SJCRH30 (cell line): ENCODE results near the gene PIP4K2A. TPM values are rescaled to one million over a fixed set of nuclear protein-coding genes. Genes with fewer than 3 reads are reported as not detected.

Source experiments
- DNase-seq, 2 experiments: peaks; one replicate each; pipeline ENCODE4 v3.0.0-alpha.2; 2015 to 2020
- H3K27ac ChIP-seq: fragments of 250-450 bp; sonication (Bioruptor Pico); 2 replicates; pipeline ENCODE4 v1.5.1; 2020; ENCODE audit warnings: mild to moderate bottlenecking, moderate library complexity
- H3K27me3 ChIP-seq: fragments of 250-450 bp; sonication (Bioruptor Pico); 2 replicates; pipeline ENCODE4 v1.5.1; 2020; ENCODE audit warnings: mild to moderate bottlenecking, moderate library complexity
- H3K36me3 ChIP-seq: fragments of 250-450 bp; sonication (Bioruptor Pico); 2 replicates; pipeline ENCODE4 v1.5.1; 2020; ENCODE audit warnings: mild to moderate bottlenecking, moderate library complexity
- H3K4me1 ChIP-seq: fragments of 250-450 bp; sonication (Bioruptor Pico); 2 replicates; pipeline ENCODE4 v1.5.1; 2020; ENCODE audit warnings: mild to moderate bottlenecking, moderate library complexity
- H3K4me3 ChIP-seq: fragments of 250-450 bp; sonication (Bioruptor Pico); 2 replicates; pipeline ENCODE4 v1.5.1; 2020; ENCODE audit warnings: mild to moderate bottlenecking, moderate library complexity
- H3K9me3 ChIP-seq: fragments of 250-450 bp; sonication (Bioruptor Pico); replicated peaks from 2 replicates; pipeline ENCODE4 v1.5.1; 2020; ENCODE audit warnings: mild to moderate bottlenecking, moderate library complexity
- total RNA-seq: library from RNA; depleted of rRNA; stranded (reverse); fragments of >200 nt; shearing (Covaris generic); gene quantifications from 2 replicates; pipeline ENCODE4 v1.2.3, GENCODE V29; 2014

PIP4K2A gene
- total RNA-seq, 1 experiment from 2014 or later, result 27.9 TPM

- Histone ChIP-seq H3K4me1 (no peaks in the 10 kb centered on the region), H3K9me3 (no peaks in the 10 kb centered on the region), H3K4me3 (no peak overlapping the region), H3K27me3 (no peaks in the 10 kb centered on the region), H3K27ac (no peak overlapping the region), H3K36me3 (no peaks in the 10 kb centered on the region)
- DNase-seq, result no peak
These were observed 76.9 kb downstream of the PIP4K2A start for GRCh38 chr10:22637491-22637890.

GRCh38 chr10:22635650-22636049, 78.7 kb downstream of the PIP4K2A start:
- Histone ChIP-seq H3K36me3 (no peaks in the 10 kb centered on the region), H3K27ac (no peak overlapping the region), H3K27me3 (no peaks in the 10 kb centered on the region), H3K9me3 (no peaks in the 10 kb centered on the region), H3K4me1 (no peaks in the 10 kb centered on the region), H3K4me3 (no peak overlapping the region)
- DNase-seq, result no peak

GRCh38 chr10:22634606-22635459, 79.5 kb downstream of the PIP4K2A start:
- DNase-seq, result no peak
- Histone ChIP-seq H3K27me3 (no peaks in the 10 kb centered on the region), H3K36me3 (no peaks in the 10 kb centered on the region)

GRCh38 chr10:22634093-22634492, 80.3 kb downstream of the PIP4K2A start:
- no peak for DNase-seq
- Histone ChIP-seq H3K27me3 (no peaks in the 10 kb centered on the region), H3K27ac (no peak overlapping the region), H3K4me3 (no peak overlapping the region), H3K4me1 (peaks cover 2% of the 10 kb centered on the region; the same call in 1 of the 2 replicates), H3K36me3 (no peaks in the 10 kb centered on the region), H3K9me3 (no peaks in the 10 kb centered on the region)

More at GRCh38 chr10:22634606-22635459, 79.5 kb downstream of the PIP4K2A start:
- no peak overlapping the region for H3K4me3 ChIP-seq
- H3K9me3 ChIP-seq, result no peaks in the 10 kb centered on the region
- no peak overlapping the region for H3K27ac ChIP-seq
- no peaks in the 10 kb centered on the region for H3K4me1 ChIP-seq

- Histone ChIP-seq H3K27ac (no peak overlapping the region), H3K4me1 (peaks cover 2% of the 10 kb centered on the region; the same call in 1 of the 2 replicates), H3K9me3 (no peaks in the 10 kb centered on the region), H3K36me3 (no peaks in the 10 kb centered on the region), H3K4me3 (no peak overlapping the region), H3K27me3 (no peaks in the 10 kb centered on the region)
- DNase-seq, result no peak
These were observed 80.8 kb downstream of the PIP4K2A start for GRCh38 chr10:22633528-22633927.

- Histone ChIP-seq H3K9me3 (no peaks in the 10 kb centered on the region), H3K4me3 (no peak overlapping the region), H3K27me3 (no peaks in the 10 kb centered on the region), H3K4me1 (peaks cover 2% of the 10 kb centered on the region), H3K27ac (no peak overlapping the region), H3K36me3 (no peaks in the 10 kb centered on the region)
- no peak for DNase-seq
These were observed 81.3 kb downstream of the PIP4K2A start for GRCh38 chr10:22633106-22633505.

GRCh38 chr10:22631646-22632278, 82.6 kb downstream of the PIP4K2A start:
- no peaks in the 10 kb centered on the region for H3K9me3 ChIP-seq
- no peak for DNase-seq
- H3K4me1 ChIP-seq, result peaks cover 14% of the 10 kb centered on the region
- no peaks in the 10 kb centered on the region for H3K36me3 ChIP-seq
- no peak overlapping the region for H3K27ac ChIP-seq
- no peaks in the 10 kb centered on the region for H3K27me3 ChIP-seq
- no peak overlapping the region for H3K4me3 ChIP-seq

- Histone ChIP-seq H3K27ac (no peak overlapping the region), H3K4me3 (no peak overlapping the region), H3K36me3 (no peaks in the 10 kb centered on the region), H3K9me3 (no peaks in the 10 kb centered on the region), H3K4me1 (peaks cover 19% of the 10 kb centered on the region), H3K27me3 (no peaks in the 10 kb centered on the region)
- DNase-seq, result no peak
These were observed 83.2 kb downstream of the PIP4K2A start for GRCh38 chr10:22631185-22631584.

GRCh38 chr10:22630234-22631174, 83.9 kb downstream of the PIP4K2A start:
- H3K4me1 ChIP-seq, result peaks cover 26% of the 10 kb centered on the region
- no peak overlapping the region for H3K4me3 ChIP-seq
- no peaks in the 10 kb centered on the region for H3K36me3 ChIP-seq
- no peaks in the 10 kb centered on the region for H3K27me3 ChIP-seq
- H3K27ac ChIP-seq, result no peak overlapping the region
- H3K9me3 ChIP-seq, result no peaks in the 10 kb centered on the region
- DNase-seq, result no peak

GRCh38 chr10:22629852-22630233, 84.5 kb downstream of the PIP4K2A start:
- Histone ChIP-seq H3K9me3 (no peaks in the 10 kb centered on the region), H3K4me1 (peaks cover 33% of the 10 kb centered on the region), H3K36me3 (no peaks in the 10 kb centered on the region), H3K27ac (no peak overlapping the region), H3K4me3 (no peak overlapping the region), H3K27me3 (no peaks in the 10 kb centered on the region)
- DNase-seq, result no peak

- Histone ChIP-seq H3K27me3 (no peaks in the 10 kb centered on the region), H3K4me1 (peaks cover 40% of the 10 kb centered on the region), H3K36me3 (no peaks in the 10 kb centered on the region), H3K9me3 (no peaks in the 10 kb centered on the region), H3K27ac (no peak overlapping the region), H3K4me3 (no peak overlapping the region)
- no peak for DNase-seq
These were observed 85.3 kb downstream of the PIP4K2A start for GRCh38 chr10:22629126-22629525.

GRCh38 chr10:22628309-22628708, 86.1 kb downstream of the PIP4K2A start:
- no peaks in the 10 kb centered on the region for H3K27me3 ChIP-seq
- peaks cover 48% of the 10 kb centered on the region for H3K4me1 ChIP-seq
- H3K4me3 ChIP-seq, result no peak overlapping the region
- no peak for DNase-seq
- no peaks in the 10 kb centered on the region for H3K36me3 ChIP-seq
- H3K9me3 ChIP-seq, result no peaks in the 10 kb centered on the region
- H3K27ac ChIP-seq, result no peak overlapping the region

- peak overlapping the region; percentile 83 for H3K27ac ChIP-seq
These were observed 87.6 kb downstream of the PIP4K2A start for GRCh38 chr10:22626784-22627183.

GRCh38 chr10:22625516-22626290, 88.7 kb downstream of the PIP4K2A start:
- Histone ChIP-seq H3K4me3 (no peak overlapping the region), H3K27me3 (no peaks in the 10 kb centered on the region), H3K9me3 (no peaks in the 10 kb centered on the region), H3K27ac (peak overlapping the region; percentile 83), H3K4me1 (peaks cover 48% of the 10 kb centered on the region), H3K36me3 (no peaks in the 10 kb centered on the region)
- peak in 1 of 2 experiments; percentile 42 for DNase-seq

More at GRCh38 chr10:22626784-22627183, 87.6 kb downstream of the PIP4K2A start:
- Histone ChIP-seq H3K9me3 (no peaks in the 10 kb centered on the region), H3K36me3 (no peaks in the 10 kb centered on the region), H3K27me3 (no peaks in the 10 kb centered on the region), H3K4me3 (no peak overlapping the region), H3K4me1 (peaks cover 48% of the 10 kb centered on the region)
- DNase-seq, result peak in 1 of 2 experiments; percentile 14
